ENCODE results near the gene CENPN.

GRCh38 chr16:81006211-81006812 lies 702 bp upstream of the CENPN start:
- TF ChIP-seq POLR2A (IDR thresholded peaks at IDR 0.05; ENCODE audit: low read depth) (no peak), CTCF (IDR thresholded peaks at IDR 0.05) (no peak), POLR2AphosphoS5 (IDR thresholded peaks at IDR 0.05) (no peak)

Measured in esophagus muscularis mucosa (tissue), 3 donors.